Measurements from ENCODE around the gene TEAD3.
"Not testable (repeated sequence)": the region's sequence is repeated elsewhere in the genome, so short reads cannot be mapped to it uniquely, and the experiment has no call there.

Gene TEAD3

DNA sequence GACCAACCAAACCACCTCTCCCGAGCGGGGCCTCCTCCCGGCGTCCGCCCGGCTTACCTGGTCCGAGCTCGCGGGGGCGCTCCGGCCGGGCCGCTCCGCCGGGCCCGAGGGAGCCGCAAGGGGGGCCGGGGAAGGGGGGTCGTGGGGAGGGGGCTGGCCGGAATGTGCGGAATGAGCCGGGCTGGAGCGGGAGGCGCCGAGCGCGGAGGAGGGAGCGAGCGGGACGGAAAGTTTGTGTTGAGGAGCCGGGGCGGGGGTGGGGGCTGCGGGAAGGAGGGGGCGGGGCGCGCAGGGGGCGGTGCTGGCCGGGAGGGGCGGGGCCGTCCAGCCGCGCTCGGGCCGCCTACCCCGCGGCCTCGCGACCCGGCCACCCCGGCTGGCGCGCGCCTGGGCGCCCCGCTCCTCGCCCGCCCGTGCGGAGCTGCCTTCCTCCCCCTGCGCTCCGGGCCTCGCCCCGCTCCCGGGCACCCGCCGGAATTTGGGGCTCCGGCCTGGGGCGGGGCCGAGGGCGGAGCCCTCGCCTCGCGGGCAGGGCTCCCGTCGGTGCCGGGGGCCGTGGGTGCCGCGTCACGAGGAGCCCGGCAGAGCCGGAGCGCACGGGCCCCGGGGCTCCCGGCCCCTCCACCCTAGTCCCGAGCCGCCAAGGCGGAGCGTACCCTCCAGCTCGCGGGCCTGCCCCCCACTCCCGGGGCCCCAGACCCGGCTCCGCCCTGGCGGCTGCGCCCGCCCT is at the start of gene TEAD3:
TSS of gene TEAD3 (minus strand) at position 239 of the 730 bp plus-strand sequence.
- DNase-seq: peak; percentile 59

DNA sequence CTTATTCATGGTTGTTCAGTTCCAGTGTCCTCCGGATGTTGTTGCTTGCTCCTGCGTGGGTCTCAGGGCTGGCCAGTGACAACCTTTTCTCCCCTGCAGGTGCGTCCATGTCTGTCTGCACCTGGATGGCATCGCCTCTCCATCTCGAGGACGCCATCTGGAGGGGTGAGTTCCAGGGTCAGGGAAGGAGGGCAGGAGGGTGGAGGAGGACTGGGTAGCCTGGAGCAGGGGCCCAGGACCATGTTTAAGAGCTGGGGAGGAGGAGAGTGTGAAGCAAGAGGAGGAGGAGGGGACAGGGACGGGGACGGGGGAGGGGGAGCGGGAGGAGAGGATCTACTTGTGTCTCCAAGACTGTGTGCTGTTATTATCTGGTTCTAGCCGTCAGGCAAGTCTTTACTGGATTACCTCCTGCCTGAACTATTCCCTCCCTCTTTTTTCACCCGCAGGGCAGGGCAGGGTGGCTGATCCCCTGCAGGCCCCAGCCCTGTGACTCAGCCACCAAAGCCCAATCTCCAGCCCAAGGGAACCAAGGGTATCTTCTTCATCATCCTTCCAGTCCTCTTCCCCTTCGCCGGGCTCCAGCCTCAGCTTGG is 48.0 kb upstream of the TEAD3 start:
- no peak for DNase-seq

DNA sequence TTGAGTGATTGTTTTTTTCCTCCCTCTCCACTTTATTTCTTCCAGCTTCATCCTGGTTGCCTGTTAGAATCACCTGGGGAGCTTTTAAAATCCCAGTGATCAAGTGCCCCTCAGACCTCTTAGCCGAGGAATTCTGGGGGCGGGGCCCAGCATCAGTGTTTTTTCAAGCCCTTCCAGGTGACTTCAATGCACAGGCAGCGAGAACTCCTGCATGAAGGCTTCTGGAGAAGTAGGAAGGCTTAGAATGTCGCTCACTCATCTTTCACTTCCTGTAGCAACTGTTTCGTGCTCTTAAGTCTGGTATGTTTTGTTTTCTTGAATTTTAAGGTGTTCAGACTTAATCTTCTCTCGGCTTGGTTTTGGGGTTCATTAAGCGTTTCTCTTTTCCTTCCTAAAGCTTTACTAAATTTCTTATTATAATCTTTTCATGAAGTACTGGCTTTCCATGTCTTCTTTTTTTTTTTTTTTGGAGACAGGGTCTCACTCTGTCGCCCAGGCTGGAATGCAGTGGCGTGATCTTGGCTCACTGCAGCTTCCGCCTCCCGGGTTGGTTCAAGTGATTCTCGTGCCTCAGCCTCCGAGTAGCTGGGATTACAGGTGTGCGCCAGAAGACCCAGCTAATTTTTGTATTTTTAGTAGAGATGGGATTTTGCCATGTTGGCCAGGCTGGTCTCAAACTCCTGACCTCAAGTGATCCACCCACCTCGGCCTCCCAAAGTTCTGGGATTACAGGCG is 46.7 kb upstream of the TEAD3 start:
- DNase-seq: no peak

- DNase-seq: no peak
These were observed 45.0 kb upstream of the TEAD3 start for GRCh38 chr6:35541836-35542235.

DNA sequence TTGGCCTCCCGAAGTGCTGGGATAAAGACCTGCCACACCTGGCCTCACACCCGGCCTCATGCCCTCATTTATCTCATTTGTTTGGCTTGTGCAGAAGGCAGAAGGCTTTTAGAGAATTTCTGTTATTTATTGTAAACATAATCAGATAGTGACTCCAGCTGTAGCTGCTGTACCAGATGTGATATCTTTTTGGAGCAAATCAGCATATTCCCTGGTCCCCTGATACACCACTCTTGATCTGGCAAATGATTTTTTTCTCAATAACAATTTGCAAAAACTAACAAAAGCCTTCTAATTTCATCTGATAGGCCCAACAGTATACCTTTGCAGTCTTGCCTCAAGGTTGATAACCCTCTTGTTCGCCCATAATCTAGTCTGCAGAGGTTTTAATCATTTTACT is 42.3 kb upstream of the TEAD3 start:
- DNase-seq: no peak

DNA sequence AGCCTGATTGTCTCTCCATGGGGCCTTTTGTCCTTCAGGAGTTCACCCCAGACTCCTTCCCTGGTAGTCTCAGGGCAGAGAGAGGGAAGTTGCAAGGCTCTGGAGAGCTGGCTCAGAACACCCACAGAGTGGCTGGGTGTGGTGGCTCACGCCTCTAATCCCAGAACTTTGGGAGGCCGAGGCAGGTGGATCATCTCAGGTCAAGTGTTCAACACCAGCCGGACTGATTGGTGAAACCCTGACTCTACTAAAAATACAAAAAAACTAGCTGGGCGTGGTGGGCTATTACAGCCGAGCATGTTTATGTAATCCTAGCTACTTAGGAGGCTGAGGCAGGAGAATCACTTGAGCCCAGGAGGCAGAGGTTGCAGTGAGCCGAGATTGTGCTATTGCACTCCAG is 39.0 kb upstream of the TEAD3 start:
- not testable (repeated sequence) for DNase-seq

- no peak for DNase-seq
These were observed 37.7 kb upstream of the TEAD3 start for GRCh38 chr6:35534407-35535170.

DNA sequence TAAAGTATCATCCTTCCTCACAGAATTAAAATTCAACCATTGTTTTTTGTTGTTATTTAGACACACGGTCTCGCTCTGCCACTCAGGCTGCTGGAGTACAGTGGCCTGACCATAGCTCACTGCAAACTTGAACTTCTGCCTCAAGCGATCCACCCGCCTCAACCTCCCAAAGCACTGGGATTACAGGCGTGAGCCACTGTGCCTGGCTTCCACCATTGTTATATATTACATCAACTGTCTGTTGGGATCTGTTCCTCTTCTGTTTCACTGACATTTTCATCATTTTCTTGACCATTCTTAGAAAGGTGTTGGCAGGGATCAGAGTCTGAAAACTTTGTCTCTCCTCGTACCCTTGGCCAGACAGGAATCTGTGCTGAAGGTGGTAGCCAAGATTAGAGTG is 37.1 kb upstream of the TEAD3 start:
- DNase-seq: no peak

GRCh38 chr6:35532126-35532525 is 35.2 kb upstream of the TEAD3 start:
- DNase-seq: no peak

GRCh38 chr6:35524380-35525020 is 27.6 kb upstream of the TEAD3 start:
- DNase-seq: no peak

GRCh38 chr6:35522660-35523658 is 26.1 kb upstream of the TEAD3 start:
- DNase-seq: peak; percentile 79

DNA sequence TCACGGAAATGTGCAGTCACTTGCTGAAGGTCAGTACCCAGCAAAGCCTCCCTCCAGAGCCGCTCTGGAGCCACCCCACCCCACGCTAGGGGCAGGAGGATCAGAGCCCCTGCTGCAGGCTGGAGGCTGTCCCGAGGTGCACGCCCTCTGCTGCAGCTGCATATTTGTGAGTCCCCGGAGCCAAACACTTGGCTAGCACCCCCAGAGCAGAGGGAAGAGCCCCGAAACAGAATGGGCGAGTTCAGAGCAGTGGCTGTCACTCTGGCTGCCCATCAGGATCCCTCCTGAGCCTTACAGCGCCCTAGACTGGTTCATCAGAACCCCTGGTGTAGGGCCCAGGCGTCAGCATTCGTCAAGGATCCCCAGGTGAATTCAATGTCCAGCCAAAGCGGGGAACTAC is 25.3 kb upstream of the TEAD3 start:
- no peak for DNase-seq

DNA sequence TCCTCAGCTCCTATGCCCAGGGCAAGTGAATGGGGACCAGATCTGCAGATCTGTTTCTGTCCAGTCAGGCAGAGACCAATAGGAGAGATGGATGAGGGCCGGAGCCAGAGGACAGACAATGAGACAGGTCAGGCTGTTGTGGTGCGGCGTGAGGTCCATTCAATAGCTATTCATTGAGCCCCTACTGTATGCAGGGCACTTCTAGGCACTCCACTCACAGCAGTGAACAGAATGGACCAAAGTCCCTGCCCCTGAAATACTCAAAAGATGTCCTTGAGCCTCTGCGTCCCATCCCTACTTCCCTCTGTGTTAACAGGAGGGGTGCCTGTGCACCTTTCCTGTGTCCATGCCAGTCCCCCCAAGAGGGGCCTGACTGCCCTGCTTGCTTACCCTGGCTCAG is 24.4 kb upstream of the TEAD3 start:
- no peak for DNase-seq

GRCh38 chr6:35519313-35520015 is 22.6 kb upstream of the TEAD3 start:
- DNase-seq: no peak

- DNase-seq: no peak
These were observed 21.9 kb upstream of the TEAD3 start for GRCh38 chr6:35518566-35519312.

DNA sequence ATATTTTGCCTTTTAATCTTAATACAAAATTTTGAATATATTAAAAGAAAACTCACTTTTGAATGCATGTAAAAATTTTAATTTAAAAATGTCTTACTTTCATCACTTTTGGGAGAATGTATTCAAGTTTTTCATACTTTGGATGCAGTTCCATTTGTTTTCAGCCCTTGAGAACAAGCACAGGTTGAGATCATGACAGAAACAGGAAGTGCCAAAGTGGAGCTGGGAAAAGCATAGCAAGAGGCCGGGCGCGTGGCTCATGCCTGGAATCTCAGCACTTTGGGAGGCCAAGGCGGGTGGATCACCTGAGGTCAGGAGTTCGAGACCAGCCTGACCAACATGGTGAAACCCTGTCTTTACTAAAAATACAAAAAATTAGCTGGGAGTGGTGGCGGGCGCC is 21.1 kb upstream of the TEAD3 start:
- not testable (repeated sequence) for DNase-seq

- no peak for DNase-seq
These were observed 19.8 kb upstream of the TEAD3 start for GRCh38 chr6:35516712-35517111.

DNA sequence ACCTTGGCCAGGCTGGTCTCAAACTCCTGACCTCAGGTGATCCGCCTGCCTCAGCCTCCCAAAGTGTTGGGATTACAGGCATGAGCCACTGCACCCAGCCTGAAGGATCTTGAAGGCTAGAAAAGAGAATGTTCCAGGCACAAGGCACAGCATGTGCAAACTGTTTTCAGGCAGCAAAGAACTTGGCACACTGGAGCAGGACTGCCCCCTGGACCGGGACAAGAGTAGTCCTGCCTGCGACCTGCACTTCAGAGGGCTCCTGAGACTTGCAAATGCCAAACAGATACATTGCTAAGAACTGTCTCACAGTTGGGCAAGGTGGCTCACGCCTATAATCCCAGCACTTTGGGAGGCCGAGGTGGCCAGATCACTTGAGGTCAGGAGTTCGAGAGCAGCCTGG is 19.1 kb upstream of the TEAD3 start:
- not testable (repeated sequence) for DNase-seq

- DNase-seq: no peak
These were observed 17.7 kb upstream of the TEAD3 start for GRCh38 chr6:35514587-35514986.

DNA sequence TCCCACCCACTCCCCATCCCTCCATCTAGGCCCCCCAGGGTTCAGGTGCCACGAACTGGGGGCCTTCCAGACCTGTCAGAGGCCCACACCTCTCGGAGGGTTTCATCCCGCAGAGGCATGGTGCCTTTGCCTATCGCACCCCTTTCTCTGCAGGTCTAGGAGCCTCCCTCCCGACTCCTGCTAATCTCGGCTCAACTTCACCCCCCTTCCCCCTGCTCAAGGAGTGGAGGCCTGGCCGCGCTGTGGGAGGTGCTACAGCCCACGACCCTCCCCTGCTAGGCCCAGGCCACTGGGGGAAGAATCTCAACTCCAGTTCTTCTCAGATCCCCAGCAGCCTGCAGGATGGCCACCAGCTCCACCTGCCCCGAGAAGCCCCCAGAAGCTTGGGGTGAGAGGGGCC is 15.9 kb upstream of the TEAD3 start, which contains the start of gene TULP1:
TSS of gene TULP1 (minus strand) at position 157 of the 400 bp plus-strand sequence. CDS start at position 119, 38 bp downstream.
- no peak for DNase-seq
